COLO668 (cell line): ENCODE results near the gene HMG20A.

Source experiments
- DNase-seq: peaks from one replicate; lab custom pipeline; 2025; ENCODE audit not compliant: unreplicated experiment; lab: John Stamatoyannopoulos, UW

HMG20A gene

GRCh38 chr15:77533578-77534430 lies 113.1 kb downstream of the HMG20A start:
- no peak for DNase-seq
